Measurements from ENCODE around the gene RPL3.
"Not testable (repeated sequence)": the region's sequence is repeated elsewhere in the genome, so short reads cannot be mapped to it uniquely, and the experiment has no call there.

Gene RPL3

DNA sequence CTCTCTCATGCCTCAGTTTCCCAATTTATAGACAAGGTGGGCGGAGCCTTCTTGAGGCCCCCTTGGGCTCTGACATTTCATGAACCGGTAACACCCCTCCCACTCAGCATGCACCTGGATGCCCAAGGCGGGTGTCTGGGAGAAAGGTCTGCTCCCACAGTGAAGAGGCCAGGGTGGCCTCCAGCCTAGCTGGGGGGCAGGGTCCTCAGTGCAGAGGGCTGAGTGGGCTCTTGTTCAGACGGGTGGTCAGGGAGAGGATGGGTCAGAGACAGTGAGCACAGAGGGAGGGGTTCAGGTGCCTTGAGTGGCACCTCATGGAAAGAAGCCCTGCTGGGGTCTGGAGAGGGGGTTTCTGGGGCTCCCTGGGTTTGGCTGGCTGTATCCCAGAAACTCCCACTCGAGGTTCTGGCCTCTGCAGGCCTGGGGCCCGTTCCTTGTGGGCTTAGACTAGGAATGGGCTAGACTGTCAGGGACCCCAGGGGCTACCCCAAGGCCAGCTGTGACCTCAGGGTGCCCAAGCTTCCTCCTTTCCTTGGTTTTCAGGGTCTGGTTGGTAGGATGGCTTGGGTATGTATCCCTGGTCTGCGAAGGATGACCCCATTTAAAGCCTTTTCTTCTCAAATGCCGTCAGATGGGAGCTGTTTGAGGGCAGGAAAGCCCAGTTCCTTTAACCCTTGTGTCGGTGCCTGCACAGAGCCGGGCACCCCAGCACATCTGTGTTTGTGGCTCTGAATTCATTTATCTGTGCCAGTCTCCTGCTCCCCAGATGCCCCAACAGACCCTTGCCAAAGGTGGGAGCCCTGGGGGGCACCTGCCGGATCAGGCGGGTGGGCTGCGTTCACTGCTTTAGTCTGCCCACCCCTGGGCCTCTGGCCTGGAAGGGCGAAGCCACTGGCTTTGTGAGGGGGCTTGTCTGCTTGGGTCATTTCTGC lies 31.6 kb upstream of the RPL3 start:
- no peak for DNase-seq

DNA sequence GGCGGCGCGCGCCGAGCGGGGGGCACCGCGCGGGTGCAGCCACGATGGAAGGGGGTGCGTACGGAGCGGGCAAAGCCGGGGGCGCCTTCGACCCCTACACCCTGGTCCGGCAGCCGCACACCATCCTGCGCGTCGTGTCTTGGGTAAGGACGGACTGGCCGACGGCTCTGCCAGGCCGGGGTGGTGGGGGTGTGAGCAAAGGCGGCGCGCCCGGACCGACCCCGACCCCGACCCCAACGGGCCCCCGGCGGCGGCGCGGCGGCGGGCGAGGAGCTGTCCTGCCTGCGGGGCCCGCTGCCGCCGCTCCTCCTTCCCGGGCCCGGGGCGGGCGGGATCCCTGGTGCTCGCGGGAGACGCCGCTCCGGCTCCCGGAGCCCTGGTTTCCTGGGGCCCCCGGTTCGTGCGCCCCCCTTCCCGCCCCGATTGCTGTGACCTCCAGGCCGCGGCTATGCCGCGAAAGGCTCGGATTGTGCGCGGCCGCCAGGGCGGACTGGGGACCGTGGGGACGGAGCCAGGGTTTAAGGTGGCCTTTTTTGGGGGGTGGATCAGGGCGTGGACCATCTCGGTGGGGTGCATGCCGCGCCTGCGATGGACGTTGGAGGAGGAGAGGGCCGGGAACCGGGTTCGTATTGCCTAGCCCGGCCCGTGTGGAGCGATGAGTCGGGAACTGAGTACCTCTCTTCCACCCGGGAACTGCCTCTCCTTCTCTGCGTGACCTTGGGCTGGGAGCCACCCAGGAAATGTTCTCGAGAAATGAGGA lies 30.7 kb upstream of the RPL3 start, which contains the start of gene SYNGR1:
TSS of gene SYNGR1 (plus strand) at position 25 of the 760 bp plus-strand sequence. CDS start at position 45, 20 bp downstream.
- DNase-seq, result no peak

DNA sequence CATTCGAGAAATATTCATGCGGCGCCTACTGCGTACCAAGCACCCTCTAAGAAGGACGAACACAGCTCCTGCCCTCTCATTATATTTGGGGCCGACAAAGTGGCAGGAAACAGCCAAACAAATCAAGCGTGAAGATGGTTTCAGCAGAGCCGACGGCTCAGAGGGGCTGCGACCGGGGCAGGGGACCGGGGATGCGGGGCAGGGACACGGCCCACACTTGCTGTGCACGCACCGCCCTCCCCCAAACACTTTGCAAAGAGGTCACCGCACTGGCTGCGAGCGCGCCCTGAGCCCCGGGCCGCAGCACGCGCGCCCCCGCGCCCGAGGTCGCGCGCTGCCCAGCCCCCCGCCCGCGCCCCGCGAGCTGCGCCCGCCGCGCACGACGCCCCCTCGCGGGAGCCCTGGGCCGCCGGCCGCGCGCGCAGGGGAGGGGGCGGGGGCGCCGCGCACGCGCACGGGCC lies 30.1 kb upstream of the RPL3 start:
- DNase-seq, result no peak

DNA sequence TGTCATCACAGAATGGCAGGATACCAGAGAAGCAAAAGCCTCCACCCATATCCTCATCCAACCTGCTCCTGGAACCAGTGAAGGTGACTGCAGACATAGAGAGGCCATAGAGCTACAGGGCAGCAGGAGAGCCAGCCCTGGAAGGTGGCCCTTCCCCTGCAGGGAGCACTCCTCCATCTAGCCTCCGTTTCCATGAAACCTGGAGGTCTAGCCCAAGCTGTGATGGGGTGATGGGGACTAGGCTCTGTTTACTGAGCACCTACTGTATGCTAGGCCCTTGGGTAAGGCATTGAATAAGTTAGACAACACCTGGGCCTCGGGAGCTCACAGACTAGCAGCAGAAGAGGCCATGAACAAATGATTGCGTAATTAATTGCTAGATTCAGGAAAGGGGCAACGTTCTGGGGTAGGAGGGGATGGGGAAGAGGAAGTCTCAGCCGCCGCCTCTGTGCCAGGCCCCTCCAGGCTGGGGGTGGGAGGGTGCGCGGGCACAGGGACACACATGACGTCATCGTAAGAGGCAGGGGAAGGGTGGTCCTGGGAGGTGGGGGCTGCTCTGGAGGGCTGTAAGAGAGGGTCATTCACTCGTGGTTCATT lies 29.6 kb upstream of the RPL3 start:
- no peak for DNase-seq

DNA sequence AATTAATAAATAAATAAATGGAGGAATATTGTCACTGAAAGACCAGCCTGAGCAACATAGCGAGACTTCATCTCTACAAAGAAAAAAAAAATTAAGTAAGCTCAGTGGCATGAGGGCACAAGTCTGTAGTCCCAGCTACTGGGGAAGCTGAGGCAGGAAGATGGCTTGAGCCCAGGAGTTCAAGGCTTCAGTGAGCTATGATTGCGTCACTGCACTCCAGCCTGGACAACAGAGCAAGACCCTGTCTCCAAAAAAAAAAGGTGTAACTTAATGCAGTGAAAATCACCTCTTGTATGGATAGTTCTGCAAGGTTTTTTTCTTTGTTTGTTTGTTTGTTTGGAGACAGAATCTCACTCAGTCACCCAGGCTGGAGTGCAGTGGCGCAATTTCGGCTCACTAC lies 25.8 kb upstream of the RPL3 start:
- DNase-seq, result no peak

DNA sequence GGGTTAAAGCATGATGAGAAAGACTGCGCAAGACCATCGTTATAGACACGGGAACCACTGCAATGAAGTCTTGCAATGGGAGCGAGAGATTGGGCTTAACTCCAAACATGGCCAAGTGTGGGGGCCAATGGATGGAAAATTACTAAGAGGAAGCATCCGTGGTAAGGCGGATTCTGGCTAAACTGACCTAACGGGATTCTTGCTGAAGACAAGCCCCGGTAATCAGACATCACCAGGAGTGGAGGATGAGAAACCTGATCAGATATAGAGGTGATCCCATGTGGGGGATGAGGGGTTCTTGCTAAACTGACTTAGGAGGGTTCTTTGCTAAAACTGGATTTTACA lies 24.6 kb upstream of the RPL3 start:
- no peak for DNase-seq

DNA sequence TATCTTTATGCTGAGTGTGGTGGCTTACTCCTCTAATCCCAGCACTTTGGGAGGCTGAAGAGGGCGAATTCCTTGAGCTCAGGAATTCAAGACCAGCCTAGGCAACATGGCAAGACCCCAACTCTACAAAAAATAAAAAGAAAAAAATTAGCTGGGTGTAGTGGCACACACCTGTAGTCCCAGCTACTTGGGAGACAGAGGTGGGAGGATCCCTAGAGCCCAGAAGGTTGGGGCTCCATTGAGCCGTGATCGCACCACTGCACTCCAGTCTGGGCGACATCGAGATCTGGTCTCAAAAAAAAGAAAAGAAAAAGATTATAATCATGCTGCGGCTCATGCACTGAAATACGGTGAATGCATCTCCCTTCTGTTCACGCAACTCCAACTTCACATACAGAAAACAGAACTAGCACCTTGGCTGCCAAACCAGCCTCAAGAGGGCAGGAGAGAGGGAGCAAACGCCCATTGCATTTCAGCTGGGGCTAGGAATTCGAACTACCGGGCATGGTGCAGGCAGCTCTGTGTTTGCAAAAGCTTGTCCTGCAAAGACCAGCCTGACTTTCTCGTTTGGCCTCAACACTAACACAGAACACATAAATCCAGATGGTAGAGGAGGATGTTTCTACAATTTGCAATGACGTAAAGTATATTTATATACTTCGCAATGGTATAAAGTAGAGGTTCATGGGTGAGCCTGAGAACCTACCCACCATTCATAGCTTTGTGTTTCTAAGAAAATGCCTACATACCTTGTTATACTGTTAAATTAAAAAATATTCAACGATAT lies 24.0 kb upstream of the RPL3 start:
- no peak for DNase-seq

DNA sequence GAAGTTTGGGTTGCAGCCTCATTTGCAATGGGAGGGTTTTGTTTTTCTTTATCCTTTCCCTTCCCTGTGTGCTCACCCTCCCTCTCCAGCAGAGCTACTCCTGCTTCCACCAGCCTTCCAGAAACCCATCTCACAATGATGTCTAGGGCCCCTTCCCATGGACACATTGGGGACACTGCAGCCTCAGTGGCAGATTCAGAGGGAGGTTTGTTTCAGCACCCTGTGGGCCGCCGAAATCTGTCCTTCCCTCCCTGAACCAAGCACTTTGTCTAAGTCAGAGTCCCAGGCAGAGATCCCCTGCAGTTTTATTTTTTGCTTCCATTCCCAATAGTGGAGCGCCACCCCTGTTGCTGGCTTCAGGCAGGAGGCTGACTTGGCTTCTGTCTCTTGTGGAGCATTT lies 21.8 kb upstream of the RPL3 start:
- DNase-seq, result no peak

DNA sequence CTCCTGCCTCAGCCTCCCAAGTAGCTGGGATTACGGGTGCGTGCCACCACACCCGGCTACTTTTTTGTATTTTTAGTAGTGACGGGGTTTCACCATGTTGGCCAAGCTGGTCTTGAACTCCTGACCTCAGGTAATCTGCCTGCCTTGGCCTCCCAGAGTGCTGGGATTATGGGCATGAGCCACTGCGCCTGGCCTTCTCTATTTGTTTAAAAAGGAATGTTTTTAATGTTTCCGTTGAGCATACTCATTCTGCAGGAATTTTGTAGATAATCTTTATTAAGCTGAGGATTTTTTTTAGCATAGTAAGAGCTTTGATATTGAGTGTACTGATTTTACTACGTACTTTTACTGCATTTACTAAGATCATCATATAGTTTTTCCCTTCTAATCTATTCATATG lies 20.4 kb upstream of the RPL3 start:
- peak; percentile 36 for DNase-seq

DNA sequence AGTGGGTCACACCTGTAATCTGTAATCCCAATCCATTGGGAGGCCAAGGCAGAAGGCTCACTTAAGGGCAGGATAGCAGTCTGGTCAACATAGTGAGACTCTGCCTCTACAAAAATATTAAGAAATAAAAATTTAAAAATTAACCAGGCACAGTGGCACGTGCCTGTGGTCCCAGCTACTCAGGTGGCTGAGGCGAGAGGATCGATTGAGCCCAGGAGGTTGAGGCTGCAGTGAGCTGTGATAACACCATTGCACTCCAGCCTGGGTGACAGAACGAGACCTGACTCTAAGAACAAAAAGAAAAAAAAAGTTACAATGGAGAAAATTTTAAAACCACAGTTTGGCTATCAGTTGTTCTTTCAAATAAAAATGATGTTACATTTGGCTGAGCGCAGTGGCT lies 17.0 kb upstream of the RPL3 start:
- no peak for DNase-seq

DNA sequence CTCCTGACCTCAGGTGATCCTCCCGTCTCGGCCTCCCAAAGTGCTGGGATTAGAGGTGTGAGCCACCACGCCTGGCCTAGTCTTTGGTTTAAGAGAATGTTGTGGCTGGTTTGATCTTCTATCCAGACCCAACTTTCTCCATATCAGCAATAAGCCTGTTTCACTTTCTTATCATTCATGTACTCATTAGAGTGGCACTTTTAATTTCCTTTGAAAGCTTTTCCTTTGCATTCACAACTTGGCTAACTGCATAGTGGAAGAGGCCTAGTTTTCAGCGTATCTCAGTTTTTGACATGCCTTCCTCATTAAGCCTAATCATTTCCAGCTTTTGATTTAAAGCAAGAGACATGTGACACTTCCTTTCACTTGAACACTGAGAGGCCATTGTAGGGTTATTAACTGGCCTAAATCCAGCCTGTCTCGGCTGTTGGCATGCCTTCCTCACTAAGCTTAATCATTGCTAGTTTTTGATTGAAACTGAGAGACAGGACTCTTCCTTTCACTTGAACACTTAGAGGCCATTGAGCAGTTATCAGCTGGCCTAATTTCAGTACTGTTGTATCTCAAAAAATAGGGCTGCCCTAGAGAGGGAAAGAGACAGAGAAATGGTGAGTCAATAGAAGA lies 13.1 kb upstream of the RPL3 start:
- no peak for DNase-seq

DNA sequence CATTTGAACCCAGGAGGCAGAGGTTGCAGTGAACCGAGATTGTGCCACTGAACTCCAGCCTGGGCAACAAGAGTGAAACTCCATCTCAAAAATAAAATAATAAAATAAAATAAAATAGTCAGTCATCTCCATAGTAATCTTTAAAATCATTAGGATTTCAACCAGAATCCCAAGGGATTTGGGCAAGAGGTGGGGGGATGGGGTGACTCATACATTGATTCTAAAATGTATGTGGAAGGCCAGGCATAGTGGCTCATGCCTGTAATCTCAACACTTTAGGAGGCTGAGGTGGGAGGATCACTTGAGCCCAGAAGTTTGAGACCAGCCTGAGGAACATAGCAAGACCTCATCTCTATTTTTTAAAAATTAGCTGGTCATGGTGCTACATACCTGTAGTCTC lies 11.1 kb upstream of the RPL3 start:
- not testable (repeated sequence) for DNase-seq

DNA sequence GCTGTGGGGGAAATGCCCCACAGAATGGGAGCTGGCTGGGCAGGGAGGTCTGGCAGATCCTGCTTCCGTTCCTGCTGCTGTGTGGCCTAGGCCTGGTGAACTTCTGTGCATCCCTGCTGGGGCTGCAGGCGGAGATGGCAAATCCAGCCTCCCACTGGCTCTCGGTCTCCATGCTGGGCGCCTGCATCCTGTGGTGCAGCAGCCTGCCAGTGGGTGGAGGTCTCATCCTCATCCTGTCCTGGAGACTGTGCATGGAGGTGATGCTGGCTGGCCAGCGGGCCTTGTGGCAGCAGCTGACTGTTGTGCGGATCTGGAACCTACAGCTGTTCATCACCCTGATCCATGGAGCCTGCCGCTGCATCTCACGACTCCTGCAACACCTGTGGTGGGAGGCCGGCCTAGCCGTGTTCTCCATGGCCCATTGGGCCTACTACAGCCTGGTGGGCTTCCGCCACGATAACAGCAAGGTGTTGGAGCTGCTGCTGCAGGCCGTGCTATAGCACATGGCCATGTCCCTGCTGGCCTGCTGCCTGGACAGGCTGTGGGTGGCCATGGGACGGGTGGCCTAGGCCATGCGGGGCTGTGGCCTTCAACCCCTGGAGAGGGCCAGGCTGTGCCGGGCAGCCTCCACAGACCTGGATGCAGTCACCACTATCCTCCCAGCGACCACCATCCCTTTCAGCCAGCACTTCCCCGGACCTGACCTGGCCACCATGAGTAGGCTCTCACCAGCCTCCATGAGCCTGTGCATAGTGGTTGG lies 8.8 kb upstream of the RPL3 start:
- DNase-seq, result no peak

DNA sequence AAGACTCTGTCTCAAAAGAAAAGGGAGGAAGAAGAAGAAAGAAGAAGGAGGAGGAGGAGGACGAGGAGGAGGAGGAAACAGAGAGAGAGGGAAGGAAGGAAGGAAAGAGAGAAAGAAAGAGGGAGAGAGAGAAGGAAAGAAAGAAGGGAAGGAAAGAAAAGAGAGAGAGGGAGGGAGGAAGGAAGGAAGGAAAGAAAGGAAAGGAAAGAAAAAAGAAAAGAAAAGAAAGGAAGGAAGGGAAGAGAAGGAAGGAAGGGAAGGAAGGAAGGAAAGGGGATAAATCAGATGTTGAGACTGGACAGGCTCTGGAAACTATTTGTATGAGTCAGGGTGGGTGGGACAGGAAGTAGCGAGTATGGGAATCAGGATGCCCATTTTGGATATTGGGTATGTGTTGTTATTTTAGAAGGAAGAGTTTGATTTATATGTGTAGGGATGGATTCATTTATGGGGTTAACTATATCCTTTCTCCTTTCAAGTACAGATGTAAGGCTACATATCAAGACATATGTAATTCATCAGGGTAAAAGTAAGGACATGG lies 6.0 kb upstream of the RPL3 start:
- DNase-seq, result no peak

DNA sequence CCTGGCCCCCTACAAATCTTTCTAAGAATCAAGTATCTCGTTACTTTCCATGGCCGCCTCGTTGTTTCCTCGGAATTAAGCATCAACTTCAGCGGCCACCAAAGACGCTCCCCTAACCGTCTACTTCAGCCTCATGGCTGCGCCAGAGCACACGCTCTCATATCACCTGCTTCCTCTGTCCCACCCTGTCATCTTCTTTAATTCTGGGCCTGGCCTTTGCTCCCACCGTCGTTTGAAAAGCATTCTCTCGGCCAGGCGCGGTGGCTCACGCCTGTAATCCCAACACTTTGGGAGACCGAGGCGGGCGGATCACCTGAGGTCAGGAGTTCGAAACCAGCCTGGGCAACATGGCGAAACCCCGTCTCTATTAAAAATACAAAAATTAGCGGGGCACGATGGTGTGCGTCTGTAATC lies 1.2 kb upstream of the RPL3 start:
- DNase-seq, result not testable (repeated sequence)

DNA sequence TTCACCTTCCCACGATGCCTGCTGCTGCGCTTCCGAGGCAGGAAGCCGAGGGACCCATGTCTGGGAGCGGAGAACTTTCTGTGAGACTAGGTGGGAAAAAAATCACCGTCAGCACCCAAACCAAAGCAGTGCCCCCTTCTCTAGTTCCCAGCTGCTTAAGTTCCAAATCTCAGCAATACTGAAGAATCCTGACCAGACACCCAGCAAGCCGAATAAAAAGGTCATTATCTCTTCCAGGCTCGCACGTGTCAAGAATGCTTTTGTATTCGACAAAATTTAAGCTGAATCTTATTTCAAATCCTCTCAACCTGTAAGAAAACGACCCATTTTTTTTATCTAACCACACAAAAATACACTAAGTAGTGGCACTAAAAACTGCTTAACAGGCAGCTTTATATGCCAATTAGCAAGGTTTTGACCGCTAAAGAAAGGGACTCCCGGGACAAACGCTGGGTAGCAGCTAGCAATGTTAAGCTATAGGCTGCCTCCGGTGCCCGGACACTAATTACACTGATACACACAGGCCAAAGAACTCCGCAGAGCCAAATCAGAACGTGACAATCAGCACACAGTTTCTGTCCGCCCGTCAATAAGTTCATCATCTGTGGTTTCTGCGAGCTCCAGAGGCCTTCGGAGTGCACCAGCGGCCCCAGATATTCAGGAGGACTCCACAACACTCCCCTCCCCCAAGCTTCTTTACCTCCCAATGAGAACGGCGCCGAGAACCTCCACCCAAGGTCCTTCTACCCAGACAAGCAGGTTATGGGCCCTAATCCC lies 728 bp downstream of the RPL3 start:
- no peak for DNase-seq

DNA sequence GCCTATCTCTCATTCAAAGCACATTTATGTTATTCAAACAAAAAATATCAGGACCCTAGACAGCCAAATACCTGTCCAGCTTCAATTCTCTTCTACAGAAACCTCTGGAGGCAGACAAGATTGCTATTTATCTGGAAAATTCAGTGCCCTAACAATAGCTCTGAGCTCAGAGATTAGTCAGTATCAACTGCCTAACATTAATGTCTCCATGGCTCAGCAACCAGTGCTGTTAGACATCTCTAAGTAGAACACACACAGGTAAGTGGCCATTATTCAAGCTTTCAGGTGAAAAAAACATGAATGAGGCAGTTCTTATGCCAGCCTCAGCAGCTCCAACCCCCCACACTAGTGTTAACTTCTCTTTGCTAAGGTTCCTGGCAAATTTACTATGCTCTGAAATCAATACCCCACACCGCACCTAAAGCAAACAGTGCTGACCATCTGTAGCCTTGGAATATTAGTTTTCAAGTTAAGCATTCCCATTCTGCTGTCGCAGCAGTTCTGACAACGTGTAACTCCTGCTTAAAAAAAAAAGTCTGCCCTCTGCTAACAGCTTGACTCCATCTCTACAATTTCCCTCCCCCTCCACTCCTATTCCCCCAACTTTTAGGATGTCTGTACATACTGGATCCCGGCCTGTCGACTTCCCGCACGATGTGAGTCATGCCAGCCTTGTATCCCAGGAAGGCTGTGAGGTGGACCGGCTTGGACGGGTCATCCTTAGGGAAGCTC lies 1.5 kb downstream of the RPL3 start:
- no peak for DNase-seq

DNA sequence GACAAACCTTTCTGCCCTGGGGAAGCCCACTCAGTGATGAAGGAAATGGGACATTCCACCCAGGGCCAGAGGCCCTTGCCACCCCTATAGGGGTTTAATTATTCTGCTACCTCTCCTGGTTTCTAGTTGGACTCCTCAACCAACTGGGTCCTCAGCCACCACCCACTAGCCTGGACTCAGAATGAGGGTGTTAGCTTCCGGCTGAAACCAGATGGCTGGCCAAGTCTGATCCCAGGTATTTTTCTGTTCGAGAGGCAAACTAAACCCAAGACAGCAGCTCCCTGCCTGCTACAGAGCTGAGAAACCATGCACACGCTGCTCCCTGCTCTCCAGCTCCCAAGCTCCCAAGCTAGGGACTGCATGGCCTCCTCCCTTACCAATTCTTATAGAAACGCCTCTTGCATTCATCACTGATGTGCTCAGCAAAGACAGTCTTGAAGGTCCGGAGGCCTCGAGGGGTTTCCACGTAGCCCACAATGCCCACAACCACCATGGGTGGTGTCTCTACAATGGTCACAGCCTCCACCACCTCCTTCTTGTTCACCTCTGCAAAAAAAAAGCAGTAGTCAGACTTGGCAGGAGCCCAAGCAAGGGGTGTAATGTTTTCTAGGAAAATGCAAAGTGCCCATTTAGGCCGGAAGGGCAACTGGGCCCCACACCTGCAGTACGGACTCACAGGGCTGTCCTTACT lies 2.2 kb downstream of the RPL3 start:
- DNase-seq, result no peak
